Measurements from ENCODE around the gene GJC1.
"Not testable (repeated sequence)": the region's sequence is repeated elsewhere in the genome, so short reads cannot be mapped to it uniquely, and the experiment has no call there.

Gene GJC1

GRCh38 chr17:44760474-44761308, 69.4 kb downstream of the GJC1 start:
- no peak for DNase-seq (ENCODE audit: low read depth in 3 of 3)

GRCh38 chr17:44759916-44760243, 70.2 kb downstream of the GJC1 start:
- DNase-seq (ENCODE audit: low read depth in 3 of 3), result no peak

DNA sequence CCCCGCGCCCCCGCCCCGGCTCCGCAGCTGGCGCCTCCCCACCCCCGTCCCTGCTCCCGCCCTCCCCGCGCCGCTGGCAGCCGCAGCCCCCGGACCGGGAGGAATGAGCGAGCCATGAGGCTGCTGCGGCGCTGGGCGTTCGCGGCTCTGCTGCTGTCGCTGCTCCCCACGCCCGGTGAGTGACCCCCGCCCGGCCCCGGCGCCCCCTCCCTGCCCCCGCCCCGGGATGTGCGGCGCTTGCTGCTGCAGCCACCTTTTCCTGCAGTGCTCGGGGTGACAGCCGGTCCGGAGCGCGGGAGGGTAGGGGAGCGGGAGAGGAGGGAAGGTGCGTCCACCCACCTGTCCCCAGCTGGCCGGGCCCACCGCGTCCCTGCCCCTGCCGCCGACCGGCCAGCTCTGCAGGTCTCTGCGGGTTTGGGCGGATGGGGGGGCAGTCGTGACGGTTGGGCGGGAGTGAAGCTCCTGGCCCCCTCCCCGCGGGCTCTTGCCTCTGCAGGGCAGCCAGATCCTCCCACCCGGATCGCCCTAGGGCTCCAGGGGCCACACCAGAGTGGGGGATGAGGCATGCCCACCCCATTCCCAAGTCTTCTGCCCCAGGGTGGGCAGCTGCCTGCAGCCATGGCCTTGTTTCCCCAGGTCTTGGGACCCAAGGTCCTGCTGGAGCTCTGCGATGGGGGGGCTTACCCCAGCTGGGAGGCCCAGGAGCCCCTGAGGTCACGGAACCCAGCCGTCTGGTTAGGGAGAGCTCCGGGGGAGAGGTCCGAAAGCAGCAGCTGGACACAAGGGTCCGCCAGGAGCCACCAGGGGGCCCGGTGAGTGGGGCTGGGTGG, 70.8 kb downstream of the GJC1 start:
- DNase-seq (ENCODE audit: low read depth in 3 of 3), result no peak

GRCh38 chr17:44758414-44759085, 71.5 kb downstream of the GJC1 start, which contains the start of gene ADAM11:
Gene ADAM11 (plus strand): TSS chr17:44758988. CDS start chr17:44759200, 212 bp downstream.
- DNase-seq (ENCODE audit: low read depth in 3 of 3), result no peak

DNA sequence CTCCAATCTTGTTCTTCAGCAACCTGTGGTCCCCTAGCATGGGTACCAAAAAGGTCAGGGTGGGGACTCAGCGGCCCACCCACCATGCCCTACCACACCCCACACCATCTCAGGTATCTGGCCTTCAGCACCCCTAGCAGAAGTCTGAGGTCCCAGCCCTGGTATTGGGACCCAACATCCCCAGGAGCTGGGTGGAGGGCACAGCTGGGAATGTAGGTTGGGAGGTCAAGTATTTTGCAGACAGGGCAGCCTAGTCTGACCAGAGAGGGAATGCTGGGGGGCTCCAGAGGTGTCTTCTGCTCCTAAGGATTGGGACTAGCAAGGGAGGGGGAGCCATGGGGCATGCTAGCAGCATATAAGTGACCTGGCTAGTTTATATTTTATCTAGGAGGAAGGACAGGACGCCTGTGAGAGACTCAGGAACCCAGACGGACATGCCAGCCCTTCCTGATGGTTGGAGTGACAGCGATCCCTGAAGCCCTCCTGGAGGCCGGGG, 72.1 kb downstream of the GJC1 start:
- DNase-seq (ENCODE audit: low read depth in 3 of 3), result no peak

DNA sequence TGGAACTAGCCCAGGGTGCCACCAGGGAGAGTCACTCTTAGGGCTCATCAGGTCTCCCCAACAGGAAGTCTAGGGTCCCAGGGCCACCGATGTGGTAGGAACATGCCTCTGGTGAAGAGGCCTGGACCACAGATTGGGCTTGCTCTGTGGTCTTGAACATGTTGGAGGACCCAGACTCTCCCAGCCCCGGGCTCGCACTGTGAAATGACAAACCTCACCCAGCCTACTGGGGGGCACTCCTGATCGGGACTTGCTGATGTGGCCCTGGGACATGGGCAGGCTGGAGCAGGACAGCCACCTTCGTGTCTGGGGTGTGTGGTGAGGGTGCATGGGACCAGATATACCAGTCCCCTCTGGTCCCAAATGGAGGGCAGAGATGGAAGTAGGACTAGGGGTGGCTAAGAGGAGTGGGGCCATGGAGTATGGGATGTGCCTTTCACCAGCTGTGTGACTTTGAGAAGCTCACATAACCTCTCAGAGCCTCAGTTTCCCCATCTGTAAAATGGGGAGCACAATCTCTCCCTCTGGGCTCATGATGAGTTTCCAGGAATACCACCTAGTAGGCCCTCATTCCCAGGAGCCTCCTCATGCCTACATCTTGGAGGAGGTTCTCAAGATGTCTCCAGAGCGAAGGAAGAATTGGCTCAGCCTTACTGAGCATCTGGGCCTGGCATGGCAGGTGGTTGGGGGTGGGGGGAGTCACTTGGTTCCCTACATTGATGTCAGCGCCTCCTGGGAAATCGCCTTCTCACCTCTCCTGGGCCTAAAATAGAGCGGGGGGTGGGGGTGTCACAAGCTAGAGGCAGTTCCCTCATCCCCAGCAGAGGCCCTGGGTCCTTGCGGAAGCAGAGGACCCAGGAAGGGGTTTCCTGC, 72.8 kb downstream of the GJC1 start:
- DNase-seq (ENCODE audit: low read depth in 3 of 3), result no peak

- not testable (repeated sequence) for DNase-seq (ENCODE audit: low read depth in 3 of 3)
These were observed 74.9 kb downstream of the GJC1 start for GRCh38 chr17:44755180-44755579.

- DNase-seq (ENCODE audit: low read depth in 3 of 3), result no peak
These were observed 75.8 kb downstream of the GJC1 start for GRCh38 chr17:44754276-44754675.

DNA sequence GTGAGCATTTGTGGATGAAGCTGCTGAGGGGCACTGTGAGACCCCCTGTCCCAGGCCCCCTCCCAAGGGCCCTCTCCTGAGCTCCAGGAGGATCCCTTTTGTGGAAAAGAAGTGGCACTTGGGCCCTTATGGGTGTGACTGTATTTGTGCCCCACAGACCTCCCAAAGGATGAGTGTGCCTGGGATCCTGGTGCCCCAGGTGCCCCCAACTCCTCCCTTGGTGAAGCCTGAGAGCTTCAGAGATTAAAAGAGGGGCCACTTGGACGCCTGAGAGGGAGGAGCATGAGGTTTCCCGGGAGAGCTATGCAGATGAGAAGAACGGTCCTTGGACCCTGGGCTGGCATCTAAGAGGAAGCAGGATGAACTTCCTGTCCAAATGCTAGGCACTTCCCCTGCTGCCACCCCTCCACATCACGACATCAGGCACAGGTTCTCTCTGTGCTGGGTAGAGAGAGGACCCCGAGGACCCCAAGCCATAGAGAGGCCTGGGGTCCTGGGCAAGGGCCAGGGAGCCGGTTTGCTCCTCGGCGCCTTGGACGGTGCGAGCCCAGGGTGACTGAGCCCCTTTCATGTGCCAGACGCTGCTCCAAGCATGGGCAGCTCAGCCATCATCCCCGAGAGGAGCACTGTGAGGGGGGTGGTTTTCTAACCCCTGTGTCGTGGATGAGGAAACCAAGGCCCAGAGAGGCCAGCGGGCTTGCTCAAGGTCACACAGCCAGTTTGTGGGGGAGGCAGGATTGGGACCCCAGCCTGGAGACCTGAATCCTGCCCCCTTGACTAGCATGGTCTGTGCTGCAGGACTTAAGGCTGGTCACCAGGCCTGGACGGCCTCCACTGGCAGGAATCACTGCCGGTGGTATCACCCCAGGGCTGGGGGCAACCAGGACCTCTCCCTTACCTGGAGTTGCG, 76.9 kb downstream of the GJC1 start:
- no peak for DNase-seq (ENCODE audit: low read depth in 3 of 3)

- DNase-seq (ENCODE audit: low read depth in 3 of 3), result no peak
These were observed 78.3 kb downstream of the GJC1 start for GRCh38 chr17:44751806-44752205.

GRCh38 chr17:44751331-44751730, 78.8 kb downstream of the GJC1 start:
- no peak for DNase-seq (ENCODE audit: low read depth in 3 of 3)

DNA sequence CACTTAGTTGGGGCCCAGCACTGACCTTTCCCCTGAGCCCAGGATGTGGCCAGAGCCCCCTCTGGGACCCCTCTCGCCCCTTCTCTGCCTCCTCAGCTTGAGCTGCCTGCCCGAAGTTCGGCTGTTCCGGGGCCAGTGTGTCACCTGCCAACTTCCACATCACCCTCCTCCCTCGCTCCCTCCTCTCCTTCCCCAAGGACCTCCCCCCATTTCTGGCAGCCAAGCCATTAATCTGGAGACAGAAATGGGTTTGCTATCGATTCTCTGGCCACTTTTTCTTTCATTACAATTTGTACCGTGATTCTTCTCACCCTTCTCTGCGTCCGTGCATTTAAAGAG, 80.1 kb downstream of the GJC1 start:
- DNase-seq (ENCODE audit: low read depth in 3 of 3), result no peak

DNA sequence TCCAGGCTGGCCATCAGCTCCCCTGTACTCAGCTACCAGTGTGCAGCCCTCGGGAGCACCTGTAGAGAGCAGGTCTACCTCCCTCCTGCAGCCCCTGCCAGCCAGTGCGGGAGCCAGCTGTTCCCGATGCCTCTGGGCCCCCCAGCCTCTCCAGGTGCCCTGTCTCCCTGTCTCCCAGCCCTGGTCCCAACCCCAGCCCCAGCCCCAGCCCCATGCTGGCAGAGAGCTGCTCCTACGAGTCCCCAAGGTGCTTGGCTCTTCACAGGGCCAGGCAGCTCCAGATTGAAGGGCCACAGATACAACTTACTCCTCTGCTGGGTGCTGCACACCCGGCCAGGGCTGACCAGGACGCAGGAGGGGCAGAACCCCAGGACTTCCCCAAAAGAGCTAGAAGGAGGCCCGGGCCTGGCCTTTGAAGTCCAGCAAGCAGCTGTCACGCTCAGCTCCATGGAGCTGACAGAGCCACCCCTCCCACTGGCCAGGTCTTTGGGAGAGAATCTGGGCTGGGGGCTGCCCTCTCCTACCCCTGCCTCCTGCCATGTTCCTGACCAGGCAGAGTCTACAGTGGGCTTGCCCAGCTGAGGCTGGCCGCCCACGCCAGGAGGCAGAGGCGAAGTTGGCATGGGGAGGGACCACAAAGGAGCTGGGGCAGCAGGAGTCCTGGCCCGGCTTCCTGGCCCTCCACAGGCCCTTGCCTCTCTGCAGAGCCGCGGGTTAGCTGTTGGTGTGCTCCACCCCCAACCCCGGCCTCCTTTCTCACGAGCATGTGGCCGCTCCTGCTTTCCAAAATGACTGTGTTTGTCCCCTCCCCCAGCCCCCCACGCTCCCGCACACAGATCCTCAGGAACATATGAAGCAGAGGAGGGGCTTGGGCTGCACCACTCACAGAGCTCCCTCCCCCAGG, 80.8 kb downstream of the GJC1 start:
- DNase-seq (ENCODE audit: low read depth in 3 of 3), result no peak
